Osteocyte (in vitro differentiated cells): Measurements from ENCODE around the gene GLRA1. TPM values are rescaled to one million over a fixed set of nuclear protein-coding genes. Genes with fewer than 3 reads are reported as not detected.

Source experiments
- DNase-seq: peaks from one replicate; pipeline ENCODE4 v3.0.0; 2021; ENCODE audit warnings: mixed read lengths; ENCODE audit not compliant: unreplicated experiment; ENCODE audit errors: extremely low spot score
- H3K27ac Mint-ChIP-seq: one replicate; pipeline ENCODE4 v1.8.0; 2021; ENCODE audit warnings: mild to moderate bottlenecking, mixed read lengths; ENCODE audit not compliant: unreplicated experiment
- H3K27me3 Mint-ChIP-seq: one replicate; pipeline ENCODE4 v1.8.0; 2021; ENCODE audit warnings: mixed read lengths; ENCODE audit not compliant: unreplicated experiment
- H3K36me3 Mint-ChIP-seq: one replicate; pipeline ENCODE4 v1.8.0; 2021; ENCODE audit warnings: mixed read lengths; ENCODE audit not compliant: unreplicated experiment
- H3K4me1 Mint-ChIP-seq: one replicate; pipeline ENCODE4 v1.8.0; 2021; ENCODE audit warnings: mixed read lengths; ENCODE audit not compliant: unreplicated experiment
- H3K4me3 Mint-ChIP-seq: one replicate; pipeline ENCODE4 v1.8.0; 2021; ENCODE audit warnings: mild to moderate bottlenecking, moderate library complexity, mixed read lengths; ENCODE audit not compliant: unreplicated experiment
- H3K9me3 Mint-ChIP-seq: one replicate; pipeline ENCODE4 v1.8.0; 2021; ENCODE audit warnings: mixed read lengths; ENCODE audit not compliant: unreplicated experiment
- CTCF ChIP-seq: fragments of 200-600 bp; sonication (generic); IDR thresholded peaks from 2 replicates; pipeline ENCODE4 v1.5.0; 2021; ENCODE audit warnings: antibody characterized with exemption, mild to moderate bottlenecking, moderate library complexity
- total RNA-seq: library from RNA; stranded (reverse); gene quantifications from 2 replicates; pipeline ENCODE4 v1.2.1, GENCODE V29; 2021

GLRA1 gene
- total RNA-seq, 1 donor from 2014 or later, result not detected

- peaks cover 9% of the 10 kb centered on the region for H3K9me3 Mint-ChIP-seq
- DNase-seq, result no peak
- H3K27me3 Mint-ChIP-seq, result peaks cover 3% of the 10 kb centered on the region
- no peaks in the 10 kb centered on the region for H3K4me1 Mint-ChIP-seq
- H3K36me3 Mint-ChIP-seq, result no peaks in the 10 kb centered on the region
- H3K27ac Mint-ChIP-seq, result no peak overlapping the region
- no peak overlapping the region for H3K4me3 Mint-ChIP-seq
- no peak for TF ChIP-seq CTCF
These were observed 13.2 kb upstream of the GLRA1 start for GRCh38 chr5:151937851-151938250.

DNA sequence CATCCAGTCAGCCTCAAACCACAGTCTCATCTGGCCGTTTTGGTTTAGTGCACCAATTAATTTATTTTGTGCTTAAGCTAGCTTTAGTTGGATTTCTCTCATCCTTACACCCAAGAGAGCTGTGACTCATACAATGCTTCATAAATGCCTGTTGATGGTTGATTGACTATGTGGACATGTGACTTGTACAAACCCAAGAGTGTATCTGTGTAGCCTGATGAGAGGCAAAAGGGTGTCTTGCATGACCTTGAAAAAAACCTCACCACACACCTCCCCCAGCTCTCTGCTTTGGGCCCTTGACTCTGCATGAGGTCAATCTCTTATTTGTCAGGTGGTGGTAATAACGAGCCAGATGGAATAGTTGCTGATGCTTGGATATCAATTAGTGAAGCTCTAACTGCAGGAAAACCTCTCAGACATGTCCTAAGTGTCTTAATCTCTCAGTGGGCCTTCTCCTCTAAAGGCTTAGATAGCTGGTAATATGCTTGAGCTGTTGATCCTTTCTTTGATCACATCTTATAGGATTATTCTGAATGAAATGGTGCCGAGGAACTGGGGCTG lies 10.6 kb upstream of the GLRA1 start:
- no peak for TF ChIP-seq CTCF
- DNase-seq, result no peak
- Mint-ChIP-seq H3K27me3 (no peaks in the 10 kb centered on the region), H3K36me3 (no peaks in the 10 kb centered on the region), H3K9me3 (peaks cover 28% of the 10 kb centered on the region), H3K4me1 (no peaks in the 10 kb centered on the region), H3K27ac (no peak overlapping the region), H3K4me3 (no peak overlapping the region)

- H3K4me1 Mint-ChIP-seq, result no peaks in the 10 kb centered on the region
- H3K27ac Mint-ChIP-seq, result no peak overlapping the region
- H3K9me3 Mint-ChIP-seq, result peaks cover 32% of the 10 kb centered on the region
- no peak for DNase-seq
- H3K36me3 Mint-ChIP-seq, result no peaks in the 10 kb centered on the region
- no peak overlapping the region for H3K4me3 Mint-ChIP-seq
- H3K27me3 Mint-ChIP-seq, result peaks cover 2% of the 10 kb centered on the region
- no peak for TF ChIP-seq CTCF
These were observed 6.6 kb upstream of the GLRA1 start for GRCh38 chr5:151931260-151931659.

DNA sequence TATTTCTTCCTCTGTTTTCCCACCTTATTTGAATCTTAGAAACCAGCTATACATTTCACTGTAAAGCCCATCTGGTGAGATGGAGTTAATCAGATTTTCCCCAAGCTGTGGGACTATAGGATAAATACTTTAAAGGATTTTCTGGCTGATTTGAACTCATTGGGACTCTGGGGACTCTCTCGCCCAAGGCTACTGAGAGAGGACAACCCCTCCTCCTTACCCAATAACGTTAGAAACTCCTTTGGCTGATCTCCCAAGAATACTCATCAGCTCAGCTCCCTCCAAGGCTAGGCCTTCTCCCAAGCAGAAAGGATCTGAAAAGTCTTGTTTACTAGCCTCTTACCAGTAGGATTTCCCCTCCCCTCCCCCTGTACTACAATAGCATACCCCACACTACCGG lies 1.5 kb upstream of the GLRA1 start:
- peaks cover 6% of the 10 kb centered on the region for H3K9me3 Mint-ChIP-seq
- H3K27me3 Mint-ChIP-seq, result peaks cover 16% of the 10 kb centered on the region
- H3K36me3 Mint-ChIP-seq, result no peaks in the 10 kb centered on the region
- H3K4me3 Mint-ChIP-seq, result no peak overlapping the region
- no peak for TF ChIP-seq CTCF
- peaks cover 2% of the 10 kb centered on the region for H3K4me1 Mint-ChIP-seq
- DNase-seq, result no peak
- no peak overlapping the region for H3K27ac Mint-ChIP-seq

GRCh38 chr5:151925340-151925739 lies 689 bp upstream of the GLRA1 start:
- H3K4me1 Mint-ChIP-seq, result peaks cover 2% of the 10 kb centered on the region
- H3K4me3 Mint-ChIP-seq, result no peak overlapping the region
- H3K36me3 Mint-ChIP-seq, result no peaks in the 10 kb centered on the region
- H3K9me3 Mint-ChIP-seq, result peaks cover 4% of the 10 kb centered on the region
- no peak overlapping the region for H3K27ac Mint-ChIP-seq
- no peak for DNase-seq
- TF ChIP-seq CTCF, result no peak
- H3K27me3 Mint-ChIP-seq, result peaks cover 16% of the 10 kb centered on the region
